Endothelial cell of umbilical vein (primary cell): ENCODE data around the gene TBC1D5.

Experiments
- CTCF ChIP-seq, 2 donors: IDR thresholded peaks; 1 replicate in 1 of 2; 2 replicates in 1 of 2; pipeline ENCODE4 v1.5.1; 2011; ENCODE audit warnings: low read length in 2 of 2, mild to moderate bottlenecking in 2 of 2, moderate library complexity in 2 of 2, control low read depth in 1 of 2, inconsistent platforms in 1 of 2, low read depth in 1 of 2; ENCODE audit not compliant: insufficient read depth in 1 of 2; ENCODE audit errors: extremely low read depth in 1 of 2
- EZH2 ChIP-seq: IDR thresholded peaks from 2 replicates; pipeline ENCODE4 v1.6.1; 2012; ENCODE audit warnings: borderline replicate concordance, low read depth, mild to moderate bottlenecking, moderate library complexity, low read length, inconsistent platforms; ENCODE audit not compliant: severe bottlenecking
- FOS ChIP-seq: IDR thresholded peaks from 2 replicates; pipeline ENCODE4 v1.6.1; 2011; ENCODE audit warnings: mild to moderate bottlenecking, low read length, moderate library complexity, borderline replicate concordance; ENCODE audit not compliant: insufficient read depth
- GATA2 ChIP-seq: IDR thresholded peaks from 2 replicates; pipeline ENCODE4 v1.7.0; 2011; ENCODE audit warnings: low read depth, mild to moderate bottlenecking, moderate library complexity, mixed read lengths, low read length; ENCODE audit not compliant: insufficient read length, insufficient read depth
- JUN ChIP-seq: IDR thresholded peaks from 2 replicates; pipeline ENCODE4 v1.6.1; 2011; ENCODE audit warnings: borderline replicate concordance, low read depth; ENCODE audit not compliant: insufficient read length, insufficient read depth
- MYC ChIP-seq: IDR thresholded peaks from one replicate; pipeline ENCODE4 v1.6.1; 2011; ENCODE audit warnings: mild to moderate bottlenecking, low read depth, low read length
- POLR2A ChIP-seq: IDR thresholded peaks from 2 replicates; pipeline ENCODE4 v1.6.1; 2012; ENCODE audit warnings: low read depth, mild to moderate bottlenecking, control low read depth, low read length
- POLR2AphosphoS5 ChIP-seq: IDR thresholded peaks from 2 replicates; pipeline ENCODE4 v1.6.1; 2012; ENCODE audit warnings: low read depth, mild to moderate bottlenecking, control low read depth, low read length, moderate library complexity; ENCODE audit not compliant: insufficient read depth
- TF ChIP-seq, protein P1 (sequence below): IDR thresholded peaks from 2 replicates; pipeline ENCODE4 v1.6.1; 2011; ENCODE audit not compliant: insufficient read depth, insufficient read length

DNA sequence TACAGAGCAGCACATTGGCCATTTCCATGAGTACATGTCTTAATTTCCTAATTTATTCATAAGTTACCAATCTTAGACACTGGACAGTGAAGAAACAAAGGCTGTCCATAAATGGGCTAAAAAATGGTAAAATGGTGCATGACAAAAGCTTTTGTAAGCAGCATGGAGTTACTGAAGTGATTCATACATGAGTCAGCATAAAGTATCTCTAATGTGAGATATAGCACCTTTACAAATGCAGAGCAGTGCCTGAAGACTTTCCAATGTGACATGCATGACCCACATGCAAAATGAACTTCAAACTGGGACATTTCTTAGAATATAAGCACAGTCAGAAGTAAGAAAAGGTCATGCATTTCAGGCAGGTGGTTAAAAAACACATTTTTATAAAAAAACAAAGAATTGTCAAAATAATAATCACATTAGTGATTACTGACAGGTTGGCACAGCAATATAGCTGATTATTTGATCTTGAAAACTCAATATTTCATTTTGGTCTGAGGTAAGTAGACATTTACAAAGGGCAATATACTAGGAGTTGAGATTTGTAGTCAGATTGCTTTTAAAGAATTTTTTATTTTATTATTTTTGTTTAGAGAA, 558.4 kb downstream of the TBC1D5 start:
- TF ChIP-seq, protein P1, sequence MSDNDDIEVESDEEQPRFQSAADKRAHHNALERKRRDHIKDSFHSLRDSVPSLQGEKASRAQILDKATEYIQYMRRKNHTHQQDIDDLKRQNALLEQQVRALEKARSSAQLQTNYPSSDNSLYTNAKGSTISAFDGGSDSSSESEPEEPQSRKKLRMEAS: no peak
- peak; percentile 40 for TF ChIP-seq JUN
- TF ChIP-seq CTCF (IDR thresholded peaks at IDR 0.05; ENCODE audit: extremely low read depth in 1 of 2, insufficient read depth in 1 of 2, low read depth in 1 of 2, low read length in 2 of 2): no peak
- TF ChIP-seq POLR2AphosphoS5: no peak
- peak; percentile 90 for TF ChIP-seq FOS
- TF ChIP-seq POLR2A: no peak
- TF ChIP-seq EZH2: no peak
- TF ChIP-seq MYC: no peak
- no peak for TF ChIP-seq GATA2
